ENCODE data around the gene PCSK6. TPM values are rescaled to one million over a fixed set of nuclear protein-coding genes. Genes with fewer than 3 reads are reported as not detected.

Gene PCSK6
- total and polyA plus RNA-seq, 2 of the 8 experiments (the other 6 are each of a cell fraction or from before 2014, with no cell fraction given), result 1.9 to 4.0 TPM

GRCh38 chr15:101480613-101481380 is 8.7 kb downstream of the PCSK6 start (continued):
- no peak for TF ChIP-seq CTBP2 (IDR thresholded peaks at IDR 0.05; ENCODE audit: borderline replicate concordance, insufficient read depth, insufficient read length, low read length)

Measured in H1 (cell line).